Measurements from ENCODE around the gene ATF3. TPM values are rescaled to one million over a fixed set of nuclear protein-coding genes. Genes with fewer than 3 reads are reported as not detected.
"Not testable (repeated sequence)": the region's sequence is repeated elsewhere in the genome, so short reads cannot be mapped to it uniquely, and the experiment has no call there.

Gene ATF3
- total RNA-seq, 2 experiments from 2014 or later = 10.4 to 12.7 TPM

GRCh38 chr1:212655668-212656440, 47.3 kb downstream of the ATF3 start:
- Mint-ChIP-seq H3K27me3 (peaks cover 24% of the 10 kb centered on the region), H3K36me3 (ENCODE audit: low read depth) (no peaks in the 10 kb centered on the region), H3K4me3 (no peak overlapping the region), H3K27ac (no peak overlapping the region), H3K4me1 (ENCODE audit: low read depth) (no peaks in the 10 kb centered on the region), H3K9me3 (no peaks in the 10 kb centered on the region)
- Histone ChIP-seq H3K36me3 (ENCODE audit: insufficient read depth, low read length) (no peaks in the 10 kb centered on the region), H3K27ac (ENCODE audit: low read depth in 1 of 2, low read length in 2 of 2) (no peak overlapping the region), H3K27me3 (ENCODE audit: control insufficient read depth in 1 of 2, insufficient read depth in 2 of 2, low read length in 2 of 2) (peaks cover 0 to 2% of the 10 kb centered on the region in 2 experiments), H3K4me1 (ENCODE audit: insufficient read depth, low read length) (no peaks in the 10 kb centered on the region), H3K9me3 (ENCODE audit: control insufficient read depth in 1 of 2, insufficient read depth in 1 of 2, low read length in 2 of 2) (no peaks in the 10 kb centered on the region), H3K4me3 (ENCODE audit: low read length) (no peak overlapping the region)
- no peak for ATAC-seq (ENCODE audit: poor library complexity)
- TF ChIP-seq CTCF (IDR thresholded peaks at IDR 0.05) = no peak
- POLR2A ChIA-PET = no interaction called here
- CTCF ChIA-PET = interaction anchor here (1.8 kb wide), 1 partner anchor 9 kb away, joined by 6 read pairs; no protein-coding TSS in a partner anchor
- no peak for DNase-seq
- intact Hi-C loops (cut with DNase I, micrococcal nuclease) = no loop called here

GRCh38 chr1:212656730-212657129, 48.2 kb downstream of the ATF3 start:
- no peaks in the 10 kb centered on the region for H3K4me1 ChIP-seq (ENCODE audit: insufficient read depth, low read length)
- intact Hi-C loops (cut with DNase I, micrococcal nuclease) = no loop called here
- no peak for TF ChIP-seq CTCF (IDR thresholded peaks at IDR 0.05)
- H3K36me3 Mint-ChIP-seq (ENCODE audit: low read depth) = no peaks in the 10 kb centered on the region
- DNase-seq (no peak), ATAC-seq (ENCODE audit: poor library complexity) (no peak)
- CTCF ChIA-PET = interaction anchor here (1.8 kb wide), 1 partner anchor 8 kb away, joined by 6 read pairs; no protein-coding TSS in a partner anchor
- H3K27ac Mint-ChIP-seq = no peak overlapping the region
- H3K9me3 ChIP-seq (ENCODE audit: control insufficient read depth in 1 of 2, insufficient read depth in 1 of 2, low read length in 2 of 2) = no peaks in the 10 kb centered on the region
- H3K4me3 Mint-ChIP-seq = no peak overlapping the region
- peaks cover 0 to 2% of the 10 kb centered on the region in 2 experiments for H3K27me3 ChIP-seq (ENCODE audit: control insufficient read depth in 1 of 2, insufficient read depth in 2 of 2, low read length in 2 of 2)
- POLR2A ChIA-PET = no interaction called here
- H3K4me3 ChIP-seq (ENCODE audit: low read length) = no peak overlapping the region
- H3K27me3 Mint-ChIP-seq = peaks cover 22% of the 10 kb centered on the region
- H3K4me1 Mint-ChIP-seq (ENCODE audit: low read depth) = no peaks in the 10 kb centered on the region
- H3K36me3 ChIP-seq (ENCODE audit: insufficient read depth, low read length) = no peaks in the 10 kb centered on the region
- no peaks in the 10 kb centered on the region for H3K9me3 Mint-ChIP-seq
- H3K27ac ChIP-seq (ENCODE audit: low read depth in 1 of 2, low read length in 2 of 2) = no peak overlapping the region

GRCh38 chr1:212658250-212658649, 49.7 kb downstream of the ATF3 start:
- H3K4me1 Mint-ChIP-seq (ENCODE audit: low read depth); ATAC-seq (ENCODE audit: poor library complexity); CTCF ChIA-PET; H3K36me3 ChIP-seq (ENCODE audit: insufficient read depth, low read length); intact Hi-C loops (cut with DNase I, micrococcal nuclease); H3K4me3 Mint-ChIP-seq; H3K4me1 ChIP-seq (ENCODE audit: insufficient read depth, low read length); DNase-seq; H3K9me3 Mint-ChIP-seq; H3K9me3 ChIP-seq (ENCODE audit: control insufficient read depth in 1 of 2, insufficient read depth in 1 of 2, low read length in 2 of 2); H3K27me3 ChIP-seq (ENCODE audit: control insufficient read depth in 1 of 2, insufficient read depth in 2 of 2, low read length in 2 of 2); POLR2A ChIA-PET; H3K36me3 Mint-ChIP-seq (ENCODE audit: low read depth); H3K4me3 ChIP-seq (ENCODE audit: low read length); H3K27ac ChIP-seq (ENCODE audit: low read depth in 1 of 2, low read length in 2 of 2); H3K27ac Mint-ChIP-seq: not testable (repeated sequence)
- H3K27me3 Mint-ChIP-seq = peaks cover 15% of the 10 kb centered on the region

All from CD4-positive, alpha-beta T cell (primary cell).